8988T (cell line): Measurements from ENCODE around the gene NRP1.
"Not testable (repeated sequence)": the region's sequence is repeated elsewhere in the genome, so short reads cannot be mapped to it uniquely, and the experiment has no call there.

ENCODE experiments used
- DNase-seq: peaks from one replicate; pipeline ENCODE4 v3.0.0; 2011

NRP1 gene

DNA sequence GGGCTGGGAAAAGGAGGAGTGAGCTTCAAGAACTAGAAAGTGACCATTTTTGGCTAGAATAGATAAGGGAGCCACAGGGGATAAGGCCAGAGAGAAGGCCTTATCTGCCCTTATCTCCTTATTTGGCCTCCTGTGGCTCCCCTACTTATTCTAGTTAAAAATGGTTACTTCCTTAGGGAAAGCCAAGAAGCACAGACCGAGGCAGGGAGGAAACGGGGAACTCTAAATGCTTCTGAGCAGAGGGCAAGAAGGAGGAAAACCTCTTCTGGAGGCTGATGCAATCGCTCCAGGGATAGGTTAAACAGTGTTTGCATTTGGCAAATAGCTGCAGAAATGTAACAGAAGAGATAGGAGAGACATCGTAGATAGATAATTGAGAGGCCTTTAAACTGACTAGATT, 18.6 kb downstream of the NRP1 start:
- DNase-seq: no peak

- DNase-seq: no peak
These were observed 19.5 kb downstream of the NRP1 start for GRCh38 chr10:33314811-33315561.

GRCh38 chr10:33311640-33312039, 22.8 kb downstream of the NRP1 start:
- no peak for DNase-seq

- no peak for DNase-seq
These were observed 23.6 kb downstream of the NRP1 start for GRCh38 chr10:33310853-33311252.

DNA sequence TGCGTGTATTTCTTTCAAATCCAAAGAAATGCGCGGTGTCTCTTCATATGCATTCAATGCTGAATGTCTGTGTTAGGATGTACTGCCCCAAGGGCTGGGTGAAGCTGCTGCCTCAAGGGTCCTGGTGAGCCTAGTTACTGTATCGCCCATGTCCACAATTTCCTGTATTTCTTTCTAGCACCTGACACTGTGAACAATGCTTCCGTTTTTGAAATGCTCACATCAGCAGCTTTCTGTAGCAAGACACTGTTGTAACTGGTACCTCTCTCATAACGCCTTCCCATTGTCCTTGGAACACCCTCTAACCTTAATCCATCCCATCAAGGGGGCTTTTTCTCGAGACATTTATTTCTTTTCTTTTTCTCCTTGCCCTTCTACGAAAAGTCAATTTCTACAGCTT, 25.1 kb downstream of the NRP1 start:
- no peak for DNase-seq

DNA sequence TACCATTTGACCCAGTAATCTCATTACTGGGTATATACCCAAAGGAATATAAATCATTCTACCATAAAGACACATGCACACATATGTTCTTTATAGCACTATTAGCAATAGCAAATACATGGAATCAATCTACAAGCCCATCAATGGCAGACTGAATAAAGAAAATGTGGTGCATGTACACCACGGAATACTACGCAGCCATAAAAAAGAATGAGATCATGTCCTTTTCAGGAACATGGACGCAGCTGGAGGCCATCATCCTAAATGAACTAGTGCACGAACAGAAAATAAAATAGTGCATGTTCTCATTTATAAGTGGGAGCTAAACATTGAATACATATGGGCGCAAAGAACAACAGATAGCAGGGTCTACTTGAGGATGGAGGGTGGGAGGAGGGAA, 26.6 kb downstream of the NRP1 start:
- no peak for DNase-seq

DNA sequence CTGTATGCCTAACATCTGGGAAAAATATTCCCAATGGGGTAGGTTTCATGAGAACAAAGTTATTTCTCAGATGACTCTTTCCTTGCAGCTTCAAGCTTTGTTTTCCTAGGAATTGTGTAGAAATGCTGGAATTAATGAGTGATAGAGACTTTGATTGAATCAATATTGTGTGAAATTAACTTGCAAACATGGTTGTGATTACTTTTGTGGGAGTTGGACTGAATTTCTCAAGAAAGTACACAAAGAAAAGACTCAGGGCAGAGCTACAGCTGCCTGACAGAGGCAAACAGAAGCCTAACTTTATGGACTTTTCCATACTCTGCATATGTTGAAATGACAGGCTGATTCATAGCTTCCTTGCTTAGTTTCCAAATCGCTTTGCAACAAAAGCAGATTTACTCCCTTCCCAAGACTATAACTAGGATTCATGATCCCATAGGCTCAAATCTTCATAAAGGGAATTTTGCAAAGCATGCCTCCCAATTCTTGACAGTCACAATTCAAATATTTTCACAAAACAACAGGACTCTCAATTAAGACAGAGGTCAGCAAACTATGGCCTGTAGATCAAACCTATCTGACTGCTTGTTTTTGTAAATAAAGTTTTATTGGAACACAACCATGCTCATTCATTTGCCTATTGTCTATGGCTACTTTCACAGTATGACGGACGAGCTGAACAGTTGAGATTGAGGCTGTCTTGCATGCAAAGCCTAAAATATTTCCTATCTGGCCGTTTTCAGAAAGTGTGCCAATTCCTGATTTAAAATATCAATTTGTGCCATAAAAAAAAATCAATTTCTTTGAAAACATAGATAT, 27.6 kb downstream of the NRP1 start:
- no peak for DNase-seq

GRCh38 chr10:33306126-33306525, 28.3 kb downstream of the NRP1 start:
- no peak for DNase-seq

DNA sequence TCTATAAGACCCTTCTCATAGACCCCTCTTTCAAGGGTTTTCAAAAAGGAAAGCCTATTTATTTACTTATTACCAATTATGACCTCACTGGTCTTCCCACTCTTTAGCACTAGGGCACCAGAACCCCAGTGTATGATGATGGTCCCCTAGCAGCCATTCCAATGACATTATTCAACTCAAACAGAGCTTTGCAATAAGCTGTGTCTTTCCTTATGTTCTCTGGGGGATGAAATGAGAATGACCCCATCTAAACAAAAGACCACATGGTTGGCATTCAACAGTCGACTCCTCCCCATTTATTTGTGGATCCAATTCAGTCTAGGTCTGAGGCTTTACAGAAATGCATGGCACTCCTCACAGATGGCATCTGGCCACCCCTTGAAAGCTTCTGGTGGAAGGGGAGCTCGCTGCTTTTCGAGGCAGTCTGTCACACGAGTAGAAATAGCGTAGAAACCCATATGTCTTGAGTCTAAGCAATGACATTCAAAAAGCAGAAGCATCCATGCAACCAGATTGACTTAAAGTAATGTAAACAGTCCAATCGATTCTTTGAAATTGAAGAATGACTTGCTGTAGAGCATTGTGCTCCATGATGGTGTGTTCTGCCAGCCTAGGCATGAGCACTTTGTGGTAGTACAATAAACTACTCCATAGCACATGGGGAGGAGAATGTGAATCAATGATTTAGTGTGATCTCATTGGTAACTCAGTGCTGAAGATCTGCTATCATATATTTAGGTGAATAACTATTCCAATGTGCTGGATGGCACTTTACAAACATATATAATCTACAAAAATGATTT, 29.8 kb downstream of the NRP1 start:
- DNase-seq: no peak

GRCh38 chr10:33303988-33304387, 30.5 kb downstream of the NRP1 start:
- DNase-seq: no peak

DNA sequence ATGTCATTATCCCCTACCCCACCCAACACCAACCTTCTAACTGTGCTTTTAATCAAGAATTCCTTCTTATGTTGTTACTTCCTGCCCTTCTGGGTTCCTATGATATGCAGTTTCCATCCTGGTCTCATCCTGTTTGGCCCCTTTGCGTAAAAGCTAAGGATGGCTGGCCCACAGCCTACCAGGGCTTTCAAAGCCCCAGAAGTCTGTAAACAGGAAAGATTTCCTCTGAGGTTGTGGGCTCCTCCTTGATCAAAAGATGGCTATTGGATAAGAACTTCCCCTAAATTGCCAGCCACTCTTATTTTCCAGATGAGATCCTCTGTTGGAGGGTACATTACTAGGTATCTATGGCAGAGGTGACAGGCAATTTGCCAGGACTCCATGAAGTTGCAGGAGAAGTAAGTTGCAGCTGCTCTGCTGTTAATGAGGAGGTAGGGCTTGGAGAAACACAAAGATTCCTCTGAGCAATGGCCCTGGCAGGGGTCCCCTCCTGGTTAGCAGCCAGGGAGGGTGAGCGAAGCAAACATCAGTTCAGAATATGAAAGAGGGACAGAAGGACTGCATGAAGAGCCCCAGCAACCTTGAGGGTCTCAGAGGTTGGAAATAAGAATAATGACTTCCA, 32.1 kb downstream of the NRP1 start:
- DNase-seq: no peak

DNA sequence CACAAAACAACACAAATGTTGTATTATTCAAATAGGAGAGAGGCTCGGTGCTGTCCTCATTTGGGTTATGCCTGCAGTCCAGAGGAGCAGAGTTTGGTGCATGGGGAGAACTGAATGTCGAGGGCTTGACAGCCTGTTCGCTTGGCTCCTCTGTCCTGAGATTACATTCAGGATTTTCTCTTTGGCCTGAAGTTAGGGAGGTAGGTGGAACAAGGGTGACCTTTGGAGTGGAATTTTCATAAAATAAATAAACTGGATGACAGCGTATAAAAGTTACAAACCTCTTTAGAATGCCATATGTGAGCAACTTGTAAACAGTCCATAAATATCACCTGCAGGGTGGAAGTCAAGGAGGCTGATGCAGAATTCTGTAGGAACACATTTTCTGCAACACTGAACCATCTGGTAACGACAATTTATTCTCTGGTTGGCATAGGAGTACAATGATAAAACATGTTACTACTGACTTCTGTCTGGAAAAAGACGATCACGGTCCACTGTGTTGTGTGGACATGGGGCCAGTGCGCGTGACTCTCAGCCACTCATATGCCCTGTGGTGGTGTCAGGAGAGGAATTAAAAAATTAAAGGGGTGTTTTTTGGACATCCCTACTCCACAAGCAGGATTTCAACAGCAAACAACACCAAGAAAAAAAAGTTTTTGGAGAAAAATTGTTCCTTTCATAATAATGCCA, 33.2 kb downstream of the NRP1 start:
- DNase-seq: no peak

DNA sequence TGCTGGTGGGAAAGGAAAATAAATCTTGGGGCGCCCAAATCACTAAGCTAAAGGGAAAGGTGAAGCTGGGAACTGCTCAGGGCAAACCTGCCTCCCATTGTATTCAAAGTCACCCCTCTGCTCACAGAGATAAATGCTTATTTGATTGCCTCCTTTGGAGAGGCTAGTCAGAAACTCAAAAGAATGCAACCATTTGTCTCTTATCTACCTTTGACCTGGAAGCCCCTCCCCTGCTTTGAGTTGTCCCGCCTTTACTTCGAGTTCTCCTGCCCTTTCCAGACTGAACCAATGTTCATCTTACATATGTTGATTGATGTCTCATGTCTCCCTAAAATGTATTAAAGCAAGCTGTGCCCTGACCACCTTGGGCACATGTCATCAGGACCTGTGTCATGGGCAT, 33.9 kb downstream of the NRP1 start:
- DNase-seq: not testable (repeated sequence)

DNA sequence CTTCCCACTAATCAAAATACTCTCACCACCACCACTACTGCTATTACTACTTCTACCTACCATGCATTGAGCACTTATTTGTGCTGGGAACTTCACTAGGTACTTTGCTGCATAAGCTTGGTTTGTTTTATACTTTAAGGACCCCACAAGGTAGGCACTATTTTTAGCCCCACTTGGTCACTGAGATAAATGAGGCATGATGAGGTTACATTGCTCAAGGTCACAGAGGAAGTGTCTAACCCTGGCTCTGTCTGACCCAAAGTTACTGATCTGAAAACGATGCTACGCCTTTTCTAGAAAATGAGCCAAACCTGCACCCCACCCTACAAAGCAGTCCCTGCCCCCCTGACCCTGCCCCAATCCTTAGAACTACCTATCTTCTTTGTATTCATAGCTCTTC, 35.6 kb downstream of the NRP1 start:
- DNase-seq: no peak

GRCh38 chr10:33298110-33298509, 36.4 kb downstream of the NRP1 start:
- DNase-seq: no peak

DNA sequence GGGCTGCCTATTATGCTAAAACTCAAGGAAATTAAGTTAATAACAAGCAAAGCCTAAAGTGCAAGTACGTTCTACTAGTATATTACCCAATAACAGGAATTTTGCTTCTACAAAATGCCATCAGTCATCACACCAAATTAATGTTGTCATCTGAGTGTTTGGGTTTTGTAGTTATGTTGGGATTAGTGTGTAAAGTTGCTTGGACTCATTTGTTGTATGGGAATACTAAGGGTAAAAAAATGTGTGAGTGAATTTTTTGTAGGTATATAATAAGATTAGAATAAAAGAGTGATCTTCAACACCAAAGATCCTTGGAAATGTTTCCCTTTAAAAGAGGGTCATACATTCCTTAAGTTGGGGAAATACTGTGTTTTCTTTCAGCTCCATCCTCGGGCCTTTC, 38.6 kb downstream of the NRP1 start:
- no peak for DNase-seq

- no peak for DNase-seq
These were observed 40.8 kb downstream of the NRP1 start for GRCh38 chr10:33293531-33294170.

DNA sequence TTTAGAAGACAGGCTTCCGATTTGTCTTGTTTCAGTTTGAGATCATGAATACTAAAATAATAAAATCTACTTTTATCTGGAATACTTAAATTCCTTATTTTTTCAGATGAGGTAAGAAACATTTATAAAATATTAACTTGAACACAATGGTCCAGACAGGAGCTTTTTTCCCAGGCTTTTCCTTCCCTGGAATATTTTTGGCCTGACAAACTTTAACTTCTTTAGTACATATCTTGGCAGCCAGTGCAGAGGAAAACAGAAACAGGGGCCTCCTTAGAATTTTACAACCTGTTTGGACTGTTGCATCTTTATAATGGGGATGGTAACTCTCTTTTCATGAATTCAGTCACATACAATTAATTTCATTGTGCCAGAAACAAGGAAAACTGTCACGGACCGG, 41.4 kb downstream of the NRP1 start:
- DNase-seq: no peak

DNA sequence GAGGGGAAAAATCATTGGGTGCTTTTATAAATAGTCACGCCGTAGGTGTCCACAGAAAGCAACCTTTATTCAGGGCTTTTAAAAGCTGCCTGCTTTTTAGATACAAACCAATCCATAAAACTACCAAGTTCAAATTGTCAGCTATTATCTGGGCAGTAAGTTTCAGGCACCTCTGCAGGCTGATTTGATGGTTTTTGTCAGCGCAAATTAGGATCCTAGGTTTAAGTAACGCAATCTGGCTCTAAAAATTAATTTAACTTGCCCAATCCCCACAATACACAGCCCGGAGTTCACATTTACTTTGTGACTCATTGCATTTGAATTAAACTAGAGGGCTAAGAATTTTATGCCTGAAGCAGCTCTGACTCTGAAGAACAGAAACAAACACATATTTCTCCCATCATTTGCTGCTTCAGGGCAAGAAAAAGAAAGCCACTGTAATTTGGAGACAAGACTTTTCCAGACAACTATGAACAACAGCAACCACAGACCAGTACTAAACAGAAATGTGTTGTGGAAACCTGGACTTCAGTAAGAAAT, 43.3 kb downstream of the NRP1 start:
- no peak for DNase-seq

DNA sequence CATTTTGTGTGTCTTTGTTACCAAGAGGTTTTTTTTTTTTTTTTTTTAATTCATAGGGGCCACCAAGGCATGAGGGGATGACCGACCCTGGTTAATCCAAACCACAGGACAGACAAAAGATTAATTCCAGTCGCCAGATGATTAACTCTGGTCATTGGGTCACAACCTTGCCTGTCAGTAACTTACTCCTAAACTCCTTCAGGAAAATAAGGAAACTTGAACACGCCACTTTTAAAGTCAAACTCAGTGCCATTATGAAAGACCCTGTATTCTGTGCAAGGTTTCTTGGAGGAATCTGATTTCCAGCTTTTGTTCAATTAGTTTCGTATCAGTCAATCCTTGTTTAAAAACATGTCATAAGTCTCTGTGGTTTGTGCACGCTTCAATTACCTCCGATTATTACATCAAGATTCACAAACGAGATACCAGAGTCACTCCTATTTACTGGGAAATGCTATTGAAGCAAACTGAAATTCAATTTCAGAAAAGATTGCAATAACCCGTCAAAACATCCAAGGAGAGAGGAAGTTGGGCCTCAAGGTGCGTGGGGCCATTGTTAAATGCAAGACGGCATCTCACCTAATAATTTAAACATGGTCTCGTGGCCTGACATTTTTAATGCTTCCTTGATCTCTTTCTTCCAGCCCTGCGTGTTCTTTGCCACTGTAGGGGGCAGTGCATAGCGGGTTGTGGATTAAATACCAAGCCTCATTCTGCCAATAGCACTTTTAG, 44.0 kb downstream of the NRP1 start:
- DNase-seq: no peak

- no peak for DNase-seq
These were observed 44.7 kb downstream of the NRP1 start for GRCh38 chr10:33289776-33290175.
